ENCODE results near the gene PARP3. TPM values are rescaled to one million over a fixed set of nuclear protein-coding genes. Genes with fewer than 3 reads are reported as not detected.
A peak's percentile ranks its signal among the peaks of the same experiment; 100 is the strongest.

The PARP3 gene
- total and polyA plus RNA-seq, 2 of the 8 experiments (the other 6 are each of a cell fraction or from before 2014, with no cell fraction given) = 1.3 to 1.6 TPM

- Histone ChIP-seq H3K9me3 (ENCODE audit: insufficient read depth in 2 of 2, low read depth in 1 of 2, low read length in 1 of 2) (no peaks in the 10 kb centered on the region), H3K23me2 (ENCODE audit: low read depth, low read length) (peaks cover 5% of the 10 kb centered on the region; the same call in 1 of the 2 replicates), H3K56ac (replicated peaks; ENCODE audit: insufficient read length, low read depth, low read length) (no peak overlapping the region), H3K27ac (ENCODE audit: low read depth, low read length) (no peak overlapping the region), H3K27me3 (replicated peaks in 1 of 4; ENCODE audit: control insufficient read depth in 3 of 4, extremely low read depth in 1 of 4, insufficient read depth in 3 of 4, low read length in 3 of 4) (no peaks in the 10 kb centered on the region; a peak in 1 of 7 replicates), H3K14ac (ENCODE audit: insufficient read length) (no peak overlapping the region), H4K91ac (replicated peaks; ENCODE audit: insufficient read length, low read length) (no peak overlapping the region), H3K4me3 (ENCODE audit: extremely low read depth in 1 of 4, insufficient read depth in 2 of 4, low read depth in 3 of 4, low read length in 4 of 4) (no peak overlapping the region), H4K5ac (ENCODE audit: insufficient read length, low read depth, low read length) (no peak overlapping the region), H2AK5ac (ENCODE audit: low read depth, low read length) (no peak overlapping the region), H3K4me1 (replicated peaks in 1 of 4; ENCODE audit: control insufficient read depth in 3 of 4, insufficient read depth in 4 of 4, low read length in 3 of 4) (peaks cover 8 to 24% (median 10%) of the 10 kb centered on the region in 4 experiments), H3K23ac (ENCODE audit: insufficient read length) (no peak overlapping the region), H4K8ac (ENCODE audit: extremely low read depth, insufficient read depth, low read length) (no peak overlapping the region), H3K79me1 (ENCODE audit: low read depth, low read length) (peaks cover 4% of the 10 kb centered on the region), H2BK15ac (ENCODE audit: low read length) (peak overlapping the region; percentile 76; the same call in 1 of the 2 replicates), H3K36me3 (ENCODE audit: control insufficient read depth in 2 of 4, insufficient read depth in 4 of 4, low read length in 3 of 4) (peaks cover 17 to 30% (median 24%) of the 10 kb centered on the region in 4 experiments), H2BK120ac (replicated peaks; ENCODE audit: low read depth, low read length) (no peak overlapping the region), H3K4me2 (ENCODE audit: insufficient read depth in 1 of 2, low read depth in 2 of 2, low read length in 2 of 2) (no peak overlapping the region; a peak in 1 of 4 replicates), H2BK20ac (ENCODE audit: low read length) (no peak overlapping the region), H3K79me2 (ENCODE audit: control insufficient read depth in 1 of 2, insufficient read depth in 2 of 2, low read length in 2 of 2) (peaks cover 0 to 17% of the 10 kb centered on the region in 2 experiments; a peak in 3 of 4 replicates), H2BK12ac (ENCODE audit: low read depth, low read length) (no peak overlapping the region), H3K18ac (ENCODE audit: extremely low read depth, low read length) (no peak overlapping the region), H4K20me1 (replicated peaks in 1 of 2; ENCODE audit: control insufficient read depth in 1 of 2, insufficient read depth in 2 of 2, low read length in 2 of 2) (peaks cover under 1 to 6% of the 10 kb centered on the region in 2 experiments), H2BK5ac (ENCODE audit: low read depth, low read length) (no peak overlapping the region), H3K9ac (replicated peaks in 1 of 4; ENCODE audit: extremely low read depth in 1 of 4, low read depth in 3 of 4, low read length in 3 of 4) (no peak overlapping the region), H2AFZ (ENCODE audit: low read length) (no peak overlapping the region), H3K4ac (replicated peaks; ENCODE audit: insufficient read length, low read depth, low read length) (no peak overlapping the region)
- WGBS, 2 experiments (ENCODE audit: extremely low coverage in 1 of 2, insufficient coverage in 1 of 2, insufficient read length in 1 of 2, insufficient replicate concordance in 2 of 2, low coverage in 1 of 2, low lambda C conversion rate in 2 of 2, missing lambda C conversion rate in 1 of 2) = 83% methylated on average over 2 of the region's 2 CpGs; no CpG with 5 or more reads in 1 of the 2 experiments
- DNase-seq (ENCODE audit: low read depth in 1 of 2, low spot score in 2 of 2) (no peak), FAIRE-seq (no peak)
- TF ChIP-seq KDM1A (IDR thresholded peaks at IDR 0.05; ENCODE audit: borderline replicate concordance, low read length) (peak; percentile 79), TEAD4 (IDR thresholded peaks at IDR 0.05; ENCODE audit: low read depth, low read length) (no peak), CHD1 (IDR thresholded peaks at IDR 0.05; ENCODE audit: low read depth, low read length) (no peak)
- ChIA-PET POLR2A (ENCODE audit: partially characterized antibody) (interaction anchor here (1.2 to 1.5 kb wide), 4 partner anchors 14 to 56 kb away, joined by 3 to 8 read pairs (median 4); partner anchors contain the start of gene ACY1), CTCF (ENCODE audit: partially characterized antibody) (interaction anchor here (0.7 to 2.6 kb wide), 6 partner anchors 15 to 381 kb away, joined by 3 to 13 read pairs (median 6); no protein-coding TSS in a partner anchor)
Measured at GRCh38 chr3:51997172-51997571, 55.0 kb downstream of the PARP3 start.
